Measurements from ENCODE around the gene TTC28. TPM values are rescaled to one million over a fixed set of nuclear protein-coding genes. Genes with fewer than 3 reads are reported as not detected.

Gene TTC28
- total and polyA plus RNA-seq, 2 donors (not counting 3 experiments of a cell fraction or from before 2014, with no cell fraction given): 16.5 to 51.1 TPM

GRCh38 chr22:28111501-28112189, 568.0 kb downstream of the TTC28 start:
- intact Hi-C loops (cut with micrococcal nuclease): loop anchor here (10.0 kb wide), 1 partner anchor 87 kb away; no protein-coding TSS in a partner anchor
- H3K9me3 ChIP-seq (replicated peaks; ENCODE audit: control insufficient read depth, insufficient read depth, low read length): no peaks in the 10 kb centered on the region
- dilution Hi-C loops (cut with MboI; ENCODE audit: extremely low pct_ligation_motif_present, low sequenced_read_pairs): no loop called here
- H3K27me3 ChIP-seq (ENCODE audit: control insufficient read depth in 2 of 2, insufficient read depth in 2 of 2, low read length in 2 of 2): no peaks in the 10 kb centered on the region
- FAIRE-seq: no peak
- no peak overlapping the region for H3K4me2 ChIP-seq (ENCODE audit: insufficient read depth, low read length)
- no peak overlapping the region for H3K27ac ChIP-seq (ENCODE audit: insufficient read depth, low read depth, low read length)
- BruUV-seq (replicated peaks): no TSS peak
- no peaks in the 10 kb centered on the region for H4K20me1 ChIP-seq (replicated peaks; ENCODE audit: control insufficient read depth, extremely low read depth, insufficient read depth, low read length)
- POLR2A ChIA-PET: no interaction called here
- H3K4me1 ChIP-seq (ENCODE audit: control insufficient read depth, extremely low read depth, insufficient read depth, low read length): no peaks in the 10 kb centered on the region
- no peak for TF ChIP-seq POLR2AphosphoS5 (IDR thresholded peaks at IDR 0.05; ENCODE audit: insufficient read depth, low read depth, low read length)
- TF ChIP-seq FOS (IDR thresholded peaks at IDR 0.05; ENCODE audit: borderline replicate concordance, insufficient read depth, low read length): no peak
- TF ChIP-seq JUN (IDR thresholded peaks at IDR 0.05; ENCODE audit: borderline replicate concordance, insufficient read depth, insufficient read length, low read depth): no peak
- no peak for TF ChIP-seq CTCF (IDR thresholded peaks at IDR 0.05; ENCODE audit: extremely low read depth in 1 of 2, insufficient read depth in 1 of 2, low read depth in 1 of 2, low read length in 2 of 2)
- TF ChIP-seq MYC (IDR thresholded peaks at IDR 0.05; ENCODE audit: low read depth, low read length): no peak
- no peaks in the 10 kb centered on the region for H3K79me2 ChIP-seq (ENCODE audit: control insufficient read depth, insufficient read depth, low read length)
- no peak overlapping the region for H3K4me3 ChIP-seq (replicated peaks in 1 of 3; ENCODE audit: insufficient read depth in 1 of 3, low read depth in 1 of 3, low read length in 3 of 3)
- H3K9ac ChIP-seq (replicated peaks; ENCODE audit: extremely low read depth, insufficient read depth, low read length): no peak overlapping the region
- no peaks in the 10 kb centered on the region for H3K9me1 ChIP-seq (replicated peaks; ENCODE audit: control insufficient read depth, extremely low read depth, insufficient read depth, low read length)
- H2AFZ ChIP-seq (ENCODE audit: low read depth, low read length): no peak overlapping the region
- no peak for DNase-seq (ENCODE audit: low read depth, low spot score)
- H3K36me3 ChIP-seq (ENCODE audit: control insufficient read depth in 2 of 2, extremely low read depth in 1 of 2, insufficient read depth in 2 of 2, low read length in 2 of 2): peaks cover 0 to 2% of the 10 kb centered on the region in 2 experiments
- CTCF ChIA-PET: interaction anchor here (1.3 to 4.9 kb wide), 9 partner anchors 9 to 141 kb away, joined by 4 to 27 read pairs (median 17); no protein-coding TSS in a partner anchor

Measured in endothelial cell of umbilical vein (primary cell).